ENCODE measurements around the gene EHD3.

Gene EHD3

GRCh38 chr2:31241625-31242270 is 7.8 kb downstream of the EHD3 start:
- ChIA-PET CTCF (interaction anchor here (0.6 kb wide), 1 partner anchor 1028 kb away, joined by 3 read pairs; no protein-coding TSS in a partner anchor), POLR2A (ENCODE audit: low non-redundant PET) (no interaction called here)
- no peak for DNase-seq (ENCODE audit: low spot score)
- H3K27ac ChIP-seq = no peak overlapping the region
- TF ChIP-seq CTCF (conservative IDR thresholded peaks at IDR 0.05; ENCODE audit: low read depth) = no peak

GRCh38 chr2:31243053-31243452 is 9.1 kb downstream of the EHD3 start:
- ChIA-PET CTCF (no interaction called here), POLR2A (ENCODE audit: low non-redundant PET) (no interaction called here)
- no peak overlapping the region for H3K27ac ChIP-seq
- DNase-seq (ENCODE audit: low spot score) = no peak
- no peak for TF ChIP-seq CTCF (conservative IDR thresholded peaks at IDR 0.05; ENCODE audit: low read depth)

GRCh38 chr2:31244101-31244500 is 10.1 kb downstream of the EHD3 start:
- POLR2A ChIA-PET (ENCODE audit: low non-redundant PET) = no interaction called here
- no peak overlapping the region for H3K27ac ChIP-seq
- CTCF ChIA-PET = no interaction called here
- no peak for DNase-seq (ENCODE audit: low spot score)
- TF ChIP-seq CTCF (conservative IDR thresholded peaks at IDR 0.05; ENCODE audit: low read depth) = no peak

- CTCF ChIA-PET = no interaction called here
- H3K27ac ChIP-seq = no peak overlapping the region
- no peak for DNase-seq (ENCODE audit: low spot score)
- POLR2A ChIA-PET (ENCODE audit: low non-redundant PET) = no interaction called here
- no peak for TF ChIP-seq CTCF (conservative IDR thresholded peaks at IDR 0.05; ENCODE audit: low read depth)
These were observed 12.4 kb downstream of the EHD3 start for GRCh38 chr2:31246184-31246852.

GRCh38 chr2:31247711-31248110 is 13.8 kb downstream of the EHD3 start:
- no peak for DNase-seq (ENCODE audit: low spot score)
- POLR2A ChIA-PET (ENCODE audit: low non-redundant PET) = no interaction called here
- CTCF ChIA-PET = no interaction called here

GRCh38 chr2:31248139-31248538 is 14.2 kb downstream of the EHD3 start:
- DNase-seq (ENCODE audit: low spot score) = no peak
- no peak overlapping the region for H3K27ac ChIP-seq
- ChIA-PET POLR2A (ENCODE audit: low non-redundant PET) (no interaction called here), CTCF (no interaction called here)
- TF ChIP-seq CTCF (conservative IDR thresholded peaks at IDR 0.05; ENCODE audit: low read depth) = no peak

More at GRCh38 chr2:31247711-31248110, 13.8 kb downstream of the EHD3 start:
- no peak for TF ChIP-seq CTCF (conservative IDR thresholded peaks at IDR 0.05; ENCODE audit: low read depth)
- H3K27ac ChIP-seq = no peak overlapping the region
